Measurements from ENCODE around the gene GSE1. TPM values are rescaled to one million over a fixed set of nuclear protein-coding genes. Genes with fewer than 3 reads are reported as not detected.
A peak's percentile ranks its signal among the peaks of the same experiment; 100 is the strongest.

GSE1 gene
- total RNA-seq, 4 donors from 2014 or later, result 79.7 to 196 (median 143) TPM

DNA sequence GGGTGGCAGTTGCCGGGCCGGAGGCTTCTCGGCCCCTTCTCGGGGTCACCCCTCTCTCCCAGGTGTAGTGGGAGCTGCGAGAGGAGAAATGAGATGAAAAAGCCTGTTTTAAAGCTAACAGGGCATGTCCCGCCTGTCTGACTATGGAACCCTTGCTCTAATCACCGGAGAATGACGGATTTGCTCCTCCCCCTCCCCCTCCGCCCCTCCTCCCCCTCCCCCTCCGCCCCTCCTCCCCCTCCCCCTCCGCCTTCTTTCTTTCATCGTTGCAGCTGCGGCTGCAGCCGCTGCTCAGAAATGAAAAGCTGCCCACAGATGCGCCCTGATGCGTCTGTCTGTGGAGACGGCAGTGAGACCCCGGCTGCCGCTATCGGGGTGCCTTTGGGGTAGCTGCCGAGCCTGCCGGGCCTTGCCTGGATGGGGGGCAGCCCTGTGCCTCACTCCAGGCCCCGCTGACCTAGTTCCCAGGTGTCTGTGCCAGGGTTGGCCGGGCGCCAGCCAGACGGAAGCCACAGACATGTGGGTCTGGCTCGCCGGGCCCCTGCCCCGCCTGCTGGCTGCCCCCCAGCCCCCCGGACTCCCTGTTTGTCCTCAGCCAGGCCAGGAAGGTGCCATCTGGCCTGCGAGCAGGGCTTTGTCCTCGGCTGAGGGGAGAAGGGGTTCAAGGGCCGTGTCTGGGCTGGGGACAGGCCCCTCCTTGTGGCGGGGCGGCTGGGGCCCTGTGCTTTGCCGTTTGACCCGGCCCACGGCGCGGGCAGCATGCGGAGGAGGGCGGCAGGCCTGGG lies 37.9 kb downstream of the GSE1 start:
- TF ChIP-seq, protein P1, sequence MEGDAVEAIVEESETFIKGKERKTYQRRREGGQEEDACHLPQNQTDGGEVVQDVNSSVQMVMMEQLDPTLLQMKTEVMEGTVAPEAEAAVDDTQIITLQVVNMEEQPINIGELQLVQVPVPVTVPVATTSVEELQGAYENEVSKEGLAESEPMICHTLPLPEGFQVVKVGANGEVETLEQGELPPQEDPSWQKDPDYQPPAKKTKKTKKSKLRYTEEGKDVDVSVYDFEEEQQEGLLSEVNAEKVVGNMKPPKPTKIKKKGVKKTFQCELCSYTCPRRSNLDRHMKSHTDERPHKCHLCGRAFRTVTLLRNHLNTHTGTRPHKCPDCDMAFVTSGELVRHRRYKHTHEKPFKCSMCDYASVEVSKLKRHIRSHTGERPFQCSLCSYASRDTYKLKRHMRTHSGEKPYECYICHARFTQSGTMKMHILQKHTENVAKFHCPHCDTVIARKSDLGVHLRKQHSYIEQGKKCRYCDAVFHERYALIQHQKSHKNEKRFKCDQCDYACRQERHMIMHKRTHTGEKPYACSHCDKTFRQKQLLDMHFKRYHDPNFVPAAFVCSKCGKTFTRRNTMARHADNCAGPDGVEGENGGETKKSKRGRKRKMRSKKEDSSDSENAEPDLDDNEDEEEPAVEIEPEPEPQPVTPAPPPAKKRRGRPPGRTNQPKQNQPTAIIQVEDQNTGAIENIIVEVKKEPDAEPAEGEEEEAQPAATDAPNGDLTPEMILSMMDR (IDR thresholded peaks at IDR 0.05), result no peak
- TF ChIP-seq POLR2A (IDR thresholded peaks at IDR 0.05), result no peak
- H3K9me3 ChIP-seq, result no peaks in the 10 kb centered on the region
- peaks cover 0 to 30% (median 0%) of the 10 kb centered on the region in 4 donors for H3K4me1 ChIP-seq
- peaks cover 0 to 49% (median 0%) of the 10 kb centered on the region in 3 donors for H3K36me3 ChIP-seq
- DNase-seq, result no peak
- no peak overlapping the region for H3K4me3 ChIP-seq
- peak overlapping the region in 1 of 4 donors; percentile 33 for H3K27ac ChIP-seq
- no peaks in the 10 kb centered on the region for H3K27me3 ChIP-seq

DNA sequence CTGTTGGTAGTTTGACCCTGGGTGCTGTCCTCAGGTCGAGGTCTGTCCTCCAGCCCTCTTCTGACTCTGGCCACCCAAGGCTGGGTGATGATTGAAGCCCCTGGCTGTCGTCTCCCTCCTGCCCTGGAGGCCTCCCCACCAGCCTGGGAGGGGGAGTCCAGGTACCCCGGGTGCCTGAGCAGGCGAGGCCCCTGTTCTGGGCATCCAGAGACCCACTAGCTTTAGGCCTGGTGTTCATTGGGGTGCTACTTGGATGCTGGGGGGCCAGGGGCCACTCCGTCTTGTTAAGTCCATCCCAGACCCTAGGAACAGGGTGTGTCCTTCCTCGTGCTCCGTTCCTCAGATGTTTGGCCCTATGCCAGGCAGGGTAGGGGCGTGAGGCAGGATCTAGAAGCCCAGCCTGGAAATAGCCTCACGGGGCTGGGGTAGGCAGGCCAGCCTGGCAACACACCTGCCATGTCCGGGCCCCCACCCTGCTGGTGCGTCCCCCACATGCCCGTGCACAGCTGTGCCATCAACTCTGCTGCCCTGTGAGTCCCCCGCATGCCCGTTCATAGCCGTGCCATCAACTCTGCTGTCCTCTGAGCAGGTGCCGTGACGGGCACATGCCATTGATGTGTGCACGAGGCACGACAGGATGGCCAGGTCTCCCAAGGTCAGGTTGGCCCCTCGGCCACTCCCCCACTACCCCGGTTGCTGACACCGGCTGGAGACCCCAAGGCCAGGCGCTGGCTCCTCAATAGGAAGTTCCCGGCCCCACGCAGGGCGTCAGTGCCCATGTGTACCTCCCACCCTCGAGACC lies 38.7 kb downstream of the GSE1 start:
- no peak for DNase-seq
- Histone ChIP-seq H3K27ac (peak overlapping the region in 3 of 4 donors; percentile 26 to 80 (median 63)), H3K27me3 (no peaks in the 10 kb centered on the region), H3K9me3 (no peaks in the 10 kb centered on the region), H3K4me1 (peaks cover 0 to 30% (median 0%) of the 10 kb centered on the region in 4 donors), H3K4me3 (no peak overlapping the region), H3K36me3 (peaks cover 0 to 57% (median 0%) of the 10 kb centered on the region in 3 donors)
- TF ChIP-seq, protein P1 (IDR thresholded peaks at IDR 0.05), result no peak
- TF ChIP-seq POLR2A (IDR thresholded peaks at IDR 0.05), result no peak

DNA sequence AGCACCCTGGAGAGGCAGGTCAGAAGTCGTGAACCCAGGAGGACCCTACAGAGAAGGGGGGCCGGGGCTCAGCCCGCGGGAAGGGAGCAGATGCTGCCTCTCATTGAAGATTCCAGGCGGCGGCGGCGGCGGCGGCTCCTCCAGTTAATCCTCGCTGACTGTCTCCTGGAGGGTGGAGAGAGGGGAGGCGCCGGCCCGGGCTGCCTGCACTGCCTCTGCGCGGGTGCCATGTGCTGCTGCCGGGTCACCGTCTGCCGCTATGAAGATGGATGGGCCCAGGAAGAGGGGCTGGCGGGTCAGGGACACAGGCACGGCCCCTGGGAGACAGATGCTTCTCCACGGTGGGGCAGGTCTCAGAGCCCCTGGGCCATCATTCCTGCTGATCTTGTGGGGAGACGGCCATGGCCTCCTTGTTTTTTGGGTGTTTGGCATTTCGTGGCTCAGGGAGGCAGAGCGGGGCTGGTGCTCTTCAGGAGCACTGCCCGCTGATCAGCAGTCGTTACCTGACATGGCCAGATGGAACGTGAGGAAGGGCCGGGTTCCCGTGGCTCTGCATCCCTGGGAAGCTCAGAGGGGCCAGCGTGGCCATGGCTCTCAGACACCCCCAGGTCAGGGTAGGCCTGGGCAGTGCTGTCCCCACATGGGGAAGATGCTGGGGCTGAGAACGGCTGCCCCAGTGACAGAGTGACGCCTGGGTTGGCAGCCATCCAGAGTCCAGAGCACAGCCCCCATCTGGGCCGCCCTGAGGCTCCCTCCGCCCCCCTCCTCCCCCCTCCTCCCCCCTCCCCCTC lies 39.5 kb downstream of the GSE1 start:
- peaks cover 0 to 30% (median 0%) of the 10 kb centered on the region in 4 donors for H3K4me1 ChIP-seq
- no peak for TF ChIP-seq POLR2A (IDR thresholded peaks at IDR 0.05)
- TF ChIP-seq, protein P1 (IDR thresholded peaks at IDR 0.05), result no peak
- H3K9me3 ChIP-seq, result no peaks in the 10 kb centered on the region
- H3K27ac ChIP-seq, result peak overlapping the region in 3 of 4 donors; percentile 26 to 80 (median 63)
- H3K4me3 ChIP-seq, result no peak overlapping the region
- peak in 1 of 3 donors; percentile 64 for DNase-seq
- no peaks in the 10 kb centered on the region for H3K27me3 ChIP-seq
- H3K36me3 ChIP-seq, result peaks cover 0 to 65% (median 0%) of the 10 kb centered on the region in 3 donors

DNA sequence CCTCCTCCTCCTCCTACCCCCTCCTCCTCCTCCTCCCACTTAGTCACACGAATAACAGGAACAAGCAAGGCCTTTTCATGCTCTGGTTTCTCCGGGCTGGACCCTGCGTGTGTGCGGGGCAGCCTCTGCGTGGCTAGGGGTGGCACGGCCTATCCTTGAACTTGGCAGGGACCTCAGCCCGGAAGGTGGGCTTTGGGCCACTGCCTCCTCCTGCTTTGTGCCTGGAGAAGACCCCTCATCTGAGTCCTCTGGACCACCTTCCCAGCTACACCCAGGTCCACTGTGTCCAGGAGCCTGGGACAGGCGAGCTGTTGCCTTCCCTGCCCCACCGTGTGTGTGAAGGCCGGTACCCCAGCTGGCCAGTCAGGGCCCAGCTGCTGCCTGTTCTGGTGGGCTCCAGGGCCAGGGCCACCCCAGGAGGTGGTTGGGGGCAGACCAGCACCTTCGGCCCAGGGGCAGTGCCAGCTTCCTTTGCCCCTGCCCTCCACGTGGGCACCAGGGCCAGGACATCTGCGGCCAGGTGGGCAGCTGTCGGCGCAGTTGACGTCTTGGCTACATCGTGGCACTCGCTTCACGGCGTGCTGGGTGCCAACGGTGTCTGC lies 40.3 kb downstream of the GSE1 start:
- no peaks in the 10 kb centered on the region for H3K9me3 ChIP-seq
- TF ChIP-seq, protein P1 (IDR thresholded peaks at IDR 0.05), result no peak
- TF ChIP-seq POLR2A (IDR thresholded peaks at IDR 0.05), result no peak
- H3K27ac ChIP-seq, result peak overlapping the region in 2 of 4 donors; percentile 61 to 70
- no peaks in the 10 kb centered on the region for H3K27me3 ChIP-seq
- H3K4me3 ChIP-seq, result no peak overlapping the region
- no peak for DNase-seq
- peaks cover 0 to 30% (median 0%) of the 10 kb centered on the region in 4 donors for H3K4me1 ChIP-seq
- peaks cover 0 to 72% (median 0%) of the 10 kb centered on the region in 3 donors for H3K36me3 ChIP-seq
